Measurements from ENCODE around the gene SLC29A4. TPM values are rescaled to one million over a fixed set of nuclear protein-coding genes. Genes with fewer than 3 reads are reported as not detected.
"Not testable (repeated sequence)": the region's sequence is repeated elsewhere in the genome, so short reads cannot be mapped to it uniquely, and the experiment has no call there.

Gene SLC29A4
- total RNA-seq, 1 donor from 2014 or later = 2.7 TPM

GRCh38 chr7:5295039-5296014, 12.6 kb downstream of the SLC29A4 start:
- no peak for DNase-seq (ENCODE audit: low read depth, low spot score)

DNA sequence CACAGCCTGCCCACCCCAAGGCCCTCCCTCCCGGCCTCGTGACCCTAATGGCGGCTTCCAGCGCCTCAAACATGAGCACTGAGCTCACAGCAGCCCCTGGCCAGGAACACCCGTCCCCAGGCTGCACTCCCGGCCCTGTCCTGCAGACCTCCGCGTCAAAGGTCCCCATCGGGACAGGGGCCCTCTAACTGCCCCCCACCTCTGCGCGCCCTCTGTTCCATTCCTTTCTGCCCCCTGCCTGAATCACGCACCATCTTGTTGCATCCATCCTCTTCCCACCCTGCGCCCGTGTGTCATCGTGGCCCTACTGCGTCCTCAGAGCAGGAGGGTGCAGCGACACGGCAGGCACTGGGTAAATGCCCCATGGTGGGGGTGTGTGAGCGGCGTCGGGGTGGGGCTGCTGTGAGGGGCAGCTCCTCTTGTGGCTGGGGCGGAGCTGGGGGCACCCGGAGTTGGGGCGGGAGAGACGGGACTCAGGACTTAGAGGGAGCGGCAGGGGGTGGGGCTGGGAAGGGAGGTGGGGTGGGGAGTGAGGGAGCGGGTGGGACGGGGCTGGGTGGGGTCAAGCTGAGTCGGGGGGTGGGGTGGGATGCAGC, 13.4 kb downstream of the SLC29A4 start:
- DNase-seq (ENCODE audit: low read depth, low spot score) = no peak

GRCh38 chr7:5296611-5297226, 14.0 kb downstream of the SLC29A4 start:
- DNase-seq (ENCODE audit: low read depth, low spot score) = no peak

- no peak for DNase-seq (ENCODE audit: low read depth, low spot score)
These were observed 17.6 kb downstream of the SLC29A4 start for GRCh38 chr7:5300366-5300765.

GRCh38 chr7:5302577-5302976, 19.8 kb downstream of the SLC29A4 start:
- DNase-seq (ENCODE audit: low read depth, low spot score) = no peak

DNA sequence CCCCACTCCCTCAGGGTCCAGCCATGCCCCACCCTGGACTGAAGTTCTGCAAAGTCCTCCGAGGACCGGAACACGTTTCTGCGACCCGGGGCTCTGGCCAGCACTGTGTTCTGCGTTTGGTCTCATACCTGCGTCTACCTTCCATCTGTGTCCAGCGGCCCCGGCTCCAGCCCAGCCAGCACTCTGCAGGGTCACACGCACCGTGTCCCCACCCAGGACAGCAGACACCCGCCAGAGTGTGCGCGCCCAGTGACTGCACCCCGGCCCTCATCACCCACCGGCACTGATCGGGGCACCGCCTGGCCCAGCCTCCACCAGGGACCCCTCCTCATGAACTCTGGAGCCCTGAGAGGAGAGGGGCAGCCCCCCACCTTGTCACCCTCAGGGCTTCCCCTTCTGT, 20.3 kb downstream of the SLC29A4 start:
- DNase-seq (ENCODE audit: low read depth, low spot score) = no peak

- no peak for DNase-seq (ENCODE audit: low read depth, low spot score)
These were observed 21.1 kb downstream of the SLC29A4 start for GRCh38 chr7:5303591-5304505.

DNA sequence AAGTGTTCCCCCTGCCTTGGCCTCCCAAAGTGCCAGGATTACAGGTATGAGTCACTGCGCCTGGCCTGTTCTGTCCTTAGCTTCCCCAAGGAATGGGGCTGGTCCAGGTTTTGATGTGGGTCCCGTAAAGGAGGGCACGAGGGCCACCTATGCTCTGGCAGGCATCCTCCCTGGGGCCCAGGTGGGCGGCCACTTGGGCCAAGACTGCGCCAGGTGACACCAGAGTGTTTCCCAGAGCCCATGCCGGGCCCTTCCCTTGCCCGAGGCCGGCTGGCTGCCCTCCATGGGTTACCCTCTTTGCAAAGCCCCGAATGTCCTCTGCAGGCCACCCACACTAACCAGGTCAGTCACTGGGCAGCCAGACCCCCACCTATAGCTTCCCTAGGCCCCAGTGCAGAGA, 22.3 kb downstream of the SLC29A4 start:
- not testable (repeated sequence) for DNase-seq (ENCODE audit: low read depth, low spot score)

DNA sequence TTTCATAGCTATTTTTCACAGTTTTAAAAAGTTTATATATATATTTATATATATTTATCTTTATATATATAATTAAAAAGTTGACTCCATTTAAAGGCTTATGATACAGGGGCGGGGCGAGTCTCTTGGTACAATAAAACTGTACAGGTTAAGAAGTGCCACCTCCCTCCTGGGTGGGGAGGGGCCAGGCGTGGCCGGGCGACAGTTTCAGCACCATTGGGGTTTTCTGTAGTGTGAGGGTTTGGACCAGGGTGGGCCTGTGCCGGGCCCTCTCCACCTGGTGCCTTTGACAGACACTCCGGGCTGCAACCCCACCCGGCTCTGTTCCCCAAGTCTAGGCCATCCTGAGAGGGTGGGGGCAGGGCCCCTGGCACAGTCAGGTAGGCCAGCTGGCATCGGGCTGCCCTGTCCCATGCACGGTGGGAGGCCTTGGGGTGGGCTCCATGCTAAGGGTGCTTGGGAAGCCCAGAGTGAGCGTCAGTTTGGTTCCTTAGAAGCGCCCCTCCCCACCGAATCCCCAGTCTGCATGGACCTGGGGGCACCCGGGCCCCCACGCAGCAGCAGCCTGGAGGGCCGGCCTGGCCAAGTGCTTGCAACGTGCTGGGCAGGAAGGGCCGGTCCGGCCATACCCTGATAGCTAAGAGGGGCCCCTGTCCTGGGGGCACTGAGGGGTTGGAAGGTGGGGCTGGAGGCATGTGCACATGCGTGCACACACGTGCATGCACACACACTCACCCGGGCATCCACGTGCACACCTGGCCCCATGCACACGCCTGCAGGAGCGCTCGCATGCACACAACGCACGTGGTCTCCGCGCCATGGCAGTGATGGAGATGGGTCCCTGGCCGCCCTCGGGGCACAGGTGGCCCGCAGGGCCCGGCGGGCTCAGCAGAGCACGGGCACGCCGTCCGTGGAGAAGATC, 24.7 kb downstream of the SLC29A4 start:
- not testable (repeated sequence) for DNase-seq (ENCODE audit: low read depth, low spot score)

DNA sequence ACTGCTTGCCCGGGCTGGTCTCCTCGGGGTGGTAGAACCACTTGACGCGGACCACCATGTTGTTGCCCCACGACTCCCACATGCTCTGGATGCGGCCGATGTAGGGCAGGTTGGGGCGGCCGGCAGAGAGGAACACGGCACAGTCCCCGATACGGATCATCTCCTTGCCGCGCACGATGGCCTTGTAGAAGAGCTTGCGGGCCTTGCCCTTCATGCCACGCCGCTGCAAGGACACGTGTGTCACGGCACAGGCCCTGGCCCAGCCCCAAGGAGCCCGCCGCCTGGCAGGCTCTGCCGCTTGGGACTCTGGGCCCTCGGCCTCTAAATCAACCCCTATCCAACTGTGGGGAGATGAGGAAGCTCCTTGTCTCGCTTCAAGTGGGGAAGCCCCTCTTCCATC, 26.4 kb downstream of the SLC29A4 start:
- no peak for DNase-seq (ENCODE audit: low read depth, low spot score)

- DNase-seq (ENCODE audit: low read depth, low spot score) = no peak
These were observed 28.2 kb downstream of the SLC29A4 start for GRCh38 chr7:5310822-5311405.

DNA sequence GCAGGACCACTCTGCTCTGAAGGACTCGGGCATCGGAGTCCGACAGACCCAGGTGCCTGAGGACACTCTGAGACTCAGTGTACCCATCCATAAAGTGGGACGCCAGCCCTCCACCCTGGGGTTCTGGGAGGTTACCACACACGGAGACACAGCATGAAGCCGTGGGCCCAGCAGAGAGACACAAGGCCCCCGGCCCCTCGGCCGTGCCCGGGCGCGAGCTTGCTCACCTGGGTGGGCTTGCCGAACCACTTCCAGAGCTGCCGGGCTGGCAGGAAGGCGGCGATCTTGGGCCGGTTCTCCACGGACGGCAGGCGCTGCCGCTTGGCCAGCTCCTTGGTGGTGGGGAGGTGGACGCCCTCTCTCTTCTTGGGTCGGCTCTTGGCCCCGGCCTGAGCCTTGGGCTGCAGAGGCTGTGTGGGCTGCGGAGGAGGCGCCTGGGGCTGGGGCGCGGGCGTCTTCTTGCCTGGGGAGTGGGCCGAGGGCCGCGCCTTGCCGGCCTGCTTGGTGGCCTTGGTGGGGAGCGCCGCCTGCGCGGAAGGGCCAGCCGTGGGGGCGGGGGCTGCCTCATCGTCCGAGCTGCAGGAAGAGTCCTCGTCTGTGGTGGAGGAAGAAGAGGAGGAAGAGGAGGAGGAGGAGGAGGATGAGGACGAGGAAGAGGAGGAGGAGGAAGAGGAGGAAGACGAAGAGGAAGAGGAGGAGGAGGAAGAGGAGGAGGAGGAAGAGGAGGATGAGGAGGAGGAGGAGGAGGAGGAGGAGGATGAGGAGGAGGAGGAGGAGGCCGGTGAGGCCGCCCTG, 29.7 kb downstream of the SLC29A4 start:
- DNase-seq (ENCODE audit: low read depth, low spot score) = not testable (repeated sequence)

DNA sequence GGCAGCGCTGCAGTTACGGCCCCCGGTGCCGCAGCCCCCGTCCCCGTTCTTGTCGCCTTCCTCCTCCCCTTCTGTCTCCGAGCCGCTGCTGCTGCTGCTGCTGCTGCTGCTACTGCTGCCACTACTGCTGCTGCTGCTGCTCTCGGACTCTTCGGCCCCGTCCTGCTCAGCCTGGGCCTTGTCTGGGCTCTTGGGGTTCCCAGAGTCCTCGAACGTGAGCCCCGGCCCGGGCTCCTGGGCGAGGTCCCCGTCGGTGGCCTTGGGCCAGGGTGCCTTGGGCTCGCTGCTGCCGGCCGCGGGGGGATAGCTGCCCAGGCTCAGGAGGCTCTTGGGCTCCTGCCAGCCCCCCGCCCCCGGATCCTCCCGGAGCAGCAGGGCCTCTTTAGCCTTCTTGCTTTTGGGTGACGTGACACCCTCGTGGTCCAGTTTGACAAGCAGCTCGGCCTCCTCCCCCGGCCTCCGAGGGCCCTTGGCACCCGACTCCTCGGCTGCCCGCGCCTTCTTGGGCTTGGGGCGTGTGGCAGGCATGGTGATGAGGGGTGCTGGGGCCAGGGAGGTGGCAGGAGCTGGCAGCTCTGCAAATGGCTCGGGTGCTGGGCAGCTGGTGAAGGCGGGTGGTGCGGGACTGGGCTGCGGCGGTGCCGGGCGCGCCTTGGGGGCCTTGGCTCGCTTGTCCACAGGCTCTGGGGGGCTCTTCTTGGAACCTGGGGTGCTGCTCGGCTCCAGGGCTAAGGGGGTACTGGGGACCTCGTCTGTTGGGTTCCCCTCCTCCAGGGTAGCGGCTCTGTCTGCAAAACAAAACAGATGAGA, 30.5 kb downstream of the SLC29A4 start:
- DNase-seq (ENCODE audit: low read depth, low spot score) = not testable (repeated sequence)

GRCh38 chr7:5314864-5315263, 32.1 kb downstream of the SLC29A4 start:
- DNase-seq (ENCODE audit: low read depth, low spot score) = no peak

DNA sequence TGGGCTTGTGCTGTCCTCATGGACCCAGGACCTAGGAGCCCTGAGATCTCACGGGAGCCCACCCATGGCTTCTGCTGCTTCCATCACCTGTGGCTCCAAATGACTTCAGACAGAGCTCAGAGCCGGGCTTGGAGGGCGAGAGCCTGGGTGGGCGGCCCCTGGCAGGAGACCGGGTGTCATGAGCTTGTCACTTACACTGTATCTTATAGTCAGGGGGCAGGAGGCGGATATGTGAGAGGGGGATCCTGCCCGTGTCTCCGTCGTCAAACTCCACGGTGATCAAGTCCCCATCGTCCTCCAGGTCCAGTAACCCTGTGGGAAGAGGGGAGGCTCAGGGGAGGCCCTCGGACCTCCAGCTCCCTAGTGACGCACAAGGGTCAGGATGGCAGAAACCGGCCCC, 33.0 kb downstream of the SLC29A4 start:
- no peak for DNase-seq (ENCODE audit: low read depth, low spot score)

DNA sequence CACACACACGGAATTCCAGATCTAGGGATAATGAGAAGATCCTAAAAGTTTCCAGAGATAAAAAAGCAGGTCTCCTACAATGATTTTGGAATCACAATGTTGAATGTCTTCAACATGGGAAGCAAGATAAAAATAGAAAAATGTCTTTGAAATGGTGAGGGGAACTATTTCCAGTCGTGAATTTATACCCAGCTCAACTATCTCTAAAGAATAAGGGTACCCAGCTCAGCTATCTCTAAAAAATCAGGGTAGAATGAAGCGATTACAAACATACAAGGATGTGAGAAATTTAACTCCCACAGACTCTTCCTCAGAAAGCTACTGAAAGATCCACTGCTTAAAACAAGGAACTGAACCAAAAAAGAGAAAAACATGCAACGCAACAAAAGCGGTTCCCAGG, 35.9 kb downstream of the SLC29A4 start:
- DNase-seq (ENCODE audit: low read depth, low spot score) = not testable (repeated sequence)

- no peak for DNase-seq (ENCODE audit: low read depth, low spot score)
These were observed 37.6 kb downstream of the SLC29A4 start for GRCh38 chr7:5320391-5320790.

DNA sequence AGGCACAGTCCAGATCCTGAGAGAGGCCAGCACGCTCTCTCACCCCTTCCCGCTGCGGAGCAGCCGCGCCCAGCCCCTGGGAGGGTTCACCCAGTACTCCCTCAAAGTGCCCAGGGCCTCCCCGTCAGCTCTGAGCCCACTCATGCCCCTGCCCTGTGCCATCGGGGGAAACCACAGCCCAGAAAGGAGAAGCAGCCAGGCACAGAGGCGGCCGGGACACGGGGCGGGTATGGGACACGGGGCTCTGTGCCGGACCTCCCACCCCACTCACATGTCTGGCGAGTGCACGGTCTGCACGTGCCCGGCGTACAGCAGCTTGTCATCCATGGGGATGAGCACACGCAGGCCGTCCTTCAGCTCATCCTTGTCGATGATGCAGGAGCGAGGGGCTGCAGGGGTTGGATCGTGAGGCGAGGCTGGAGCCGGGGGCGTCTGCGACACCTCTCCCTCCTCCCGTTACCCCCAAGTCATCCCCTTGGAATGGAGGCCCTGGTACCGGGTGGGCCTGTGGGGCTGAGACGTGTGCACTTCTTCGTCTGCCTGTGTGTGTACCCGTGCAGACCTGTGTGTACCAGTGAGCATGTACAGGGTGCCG, 38.2 kb downstream of the SLC29A4 start:
- DNase-seq (ENCODE audit: low read depth, low spot score) = no peak
